ENCODE results near the gene RAB11FIP4. TPM values are rescaled to one million over a fixed set of nuclear protein-coding genes. Genes with fewer than 3 reads are reported as not detected.

Gene RAB11FIP4
- total RNA-seq, 1 donor from 2014 or later, result 21.2 TPM

DNA sequence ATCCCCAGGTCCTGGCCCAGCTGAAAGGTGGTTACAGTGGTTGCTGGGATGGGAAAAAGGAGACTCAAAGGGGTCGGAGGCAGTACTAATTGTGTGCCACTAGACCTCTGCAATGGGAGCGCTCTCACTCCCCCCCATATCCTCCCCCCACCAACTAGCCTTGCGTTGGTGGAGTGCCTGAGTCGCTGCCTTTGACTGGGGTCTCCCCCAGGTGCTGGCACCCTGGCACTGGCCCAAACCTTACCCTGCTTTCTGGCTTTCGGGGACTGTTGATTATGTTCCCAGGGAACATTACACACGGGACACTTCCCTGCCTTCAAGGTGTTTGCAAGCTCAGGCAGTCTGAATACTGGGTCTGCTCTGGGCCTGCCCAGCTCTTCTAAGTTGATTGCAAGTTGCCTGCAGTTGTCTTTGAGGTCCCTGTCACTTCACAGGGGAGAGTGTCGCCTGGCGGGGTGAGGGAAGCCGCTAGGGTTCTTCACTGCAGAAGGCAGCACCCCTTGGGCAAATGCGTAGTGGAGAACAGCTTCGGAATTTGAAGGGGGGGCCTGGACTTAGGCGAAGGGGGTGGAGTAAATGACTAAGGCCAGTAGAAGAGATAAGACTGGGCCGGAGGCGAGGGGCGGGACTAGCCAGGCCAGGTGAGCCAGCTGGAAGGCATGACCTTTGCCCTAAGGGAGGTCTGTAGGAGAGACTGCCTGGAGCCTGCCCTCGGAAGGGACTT, 98.0 kb downstream of the RAB11FIP4 start:
- DNase-seq (ENCODE audit: low spot score in 2 of 2, unreplicated experiment in 2 of 2), result no peak
- Mint-ChIP-seq H3K27me3 (ENCODE audit: low read depth) (peaks cover 29% of the 10 kb centered on the region), H3K4me3 (peak overlapping the region; percentile 75), H3K9me3 (no peaks in the 10 kb centered on the region), H3K27ac (no peak overlapping the region), H3K36me3 (no peaks in the 10 kb centered on the region), H3K4me1 (peaks cover 20% of the 10 kb centered on the region)
- TF ChIP-seq, protein P1, sequence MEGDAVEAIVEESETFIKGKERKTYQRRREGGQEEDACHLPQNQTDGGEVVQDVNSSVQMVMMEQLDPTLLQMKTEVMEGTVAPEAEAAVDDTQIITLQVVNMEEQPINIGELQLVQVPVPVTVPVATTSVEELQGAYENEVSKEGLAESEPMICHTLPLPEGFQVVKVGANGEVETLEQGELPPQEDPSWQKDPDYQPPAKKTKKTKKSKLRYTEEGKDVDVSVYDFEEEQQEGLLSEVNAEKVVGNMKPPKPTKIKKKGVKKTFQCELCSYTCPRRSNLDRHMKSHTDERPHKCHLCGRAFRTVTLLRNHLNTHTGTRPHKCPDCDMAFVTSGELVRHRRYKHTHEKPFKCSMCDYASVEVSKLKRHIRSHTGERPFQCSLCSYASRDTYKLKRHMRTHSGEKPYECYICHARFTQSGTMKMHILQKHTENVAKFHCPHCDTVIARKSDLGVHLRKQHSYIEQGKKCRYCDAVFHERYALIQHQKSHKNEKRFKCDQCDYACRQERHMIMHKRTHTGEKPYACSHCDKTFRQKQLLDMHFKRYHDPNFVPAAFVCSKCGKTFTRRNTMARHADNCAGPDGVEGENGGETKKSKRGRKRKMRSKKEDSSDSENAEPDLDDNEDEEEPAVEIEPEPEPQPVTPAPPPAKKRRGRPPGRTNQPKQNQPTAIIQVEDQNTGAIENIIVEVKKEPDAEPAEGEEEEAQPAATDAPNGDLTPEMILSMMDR (IDR thresholded peaks at IDR 0.05; ENCODE audit: unreplicated experiment), result no peak

DNA sequence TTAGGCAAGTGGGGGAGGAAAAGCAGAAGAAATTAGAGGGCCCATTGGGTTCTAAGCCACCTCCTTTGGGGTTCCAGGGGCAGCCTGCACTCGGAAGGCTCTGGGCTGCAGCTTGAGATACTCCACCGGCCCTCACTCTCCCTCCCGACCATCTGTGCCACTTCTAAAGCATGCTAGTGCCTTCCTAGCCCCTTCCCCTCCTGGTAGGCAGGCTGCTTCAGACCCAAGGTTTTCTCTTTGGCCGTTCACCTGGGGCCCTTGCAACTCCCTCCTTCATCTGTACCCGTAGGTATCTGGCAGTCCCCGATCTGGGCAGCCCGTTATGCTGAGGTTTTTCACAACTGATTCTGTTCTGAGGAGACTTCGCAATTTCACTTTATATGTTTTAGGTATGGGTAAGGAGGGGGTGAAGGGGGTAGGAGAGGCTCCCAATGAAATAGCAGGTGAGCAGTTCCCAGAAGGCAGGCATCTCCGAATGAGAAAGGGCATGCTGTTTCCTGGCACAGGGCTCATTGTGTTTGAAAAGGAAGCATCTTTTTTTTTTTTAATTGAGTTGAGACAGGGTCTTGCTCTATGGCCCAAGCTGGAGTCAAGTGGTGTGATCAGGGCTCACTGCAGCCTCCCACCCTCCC, 98.7 kb downstream of the RAB11FIP4 start:
- no peaks in the 10 kb centered on the region for H3K9me3 Mint-ChIP-seq
- TF ChIP-seq, protein P1 (IDR thresholded peaks at IDR 0.05; ENCODE audit: unreplicated experiment), result no peak
- peak overlapping the region; percentile 75 for H3K4me3 Mint-ChIP-seq
- DNase-seq (ENCODE audit: low spot score in 2 of 2, unreplicated experiment in 2 of 2), result no peak
- peaks cover 20% of the 10 kb centered on the region for H3K4me1 Mint-ChIP-seq
- no peaks in the 10 kb centered on the region for H3K36me3 Mint-ChIP-seq
- peaks cover 29% of the 10 kb centered on the region for H3K27me3 Mint-ChIP-seq (ENCODE audit: low read depth)
- no peak overlapping the region for H3K27ac Mint-ChIP-seq

DNA sequence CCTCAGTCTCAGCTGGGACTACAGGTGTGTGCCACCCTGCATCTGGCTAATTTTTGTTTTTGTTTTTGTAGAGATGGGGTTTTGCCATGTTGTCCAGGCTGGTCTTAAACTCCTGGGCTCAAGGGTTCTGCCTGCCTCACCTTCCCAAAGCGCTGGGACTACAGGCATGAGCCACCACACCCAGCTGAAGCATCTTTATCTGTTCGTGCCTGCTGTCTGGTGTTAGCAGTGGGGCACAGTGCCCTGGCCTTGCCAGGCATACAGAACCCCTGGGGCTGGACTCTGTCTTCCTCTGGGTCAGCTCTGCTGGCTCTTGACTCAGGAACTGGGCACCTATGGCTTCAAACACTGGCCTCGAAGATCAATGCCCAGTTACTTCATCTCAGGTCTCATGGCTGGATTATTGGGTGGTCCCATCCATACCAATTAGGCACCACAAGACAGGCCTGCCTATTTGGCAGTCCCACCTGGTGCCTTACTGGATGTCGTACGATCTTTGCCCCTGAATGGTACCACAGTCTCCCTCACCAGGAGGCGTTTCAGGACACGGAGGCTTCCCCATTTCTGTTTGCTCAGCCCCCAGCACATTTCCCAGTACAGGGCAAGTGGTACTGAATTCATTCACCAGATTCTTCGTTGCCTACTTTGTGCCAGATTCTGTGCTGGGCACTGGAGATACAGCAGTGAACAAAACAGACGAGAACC, 99.3 kb downstream of the RAB11FIP4 start:
- Mint-ChIP-seq H3K27me3 (ENCODE audit: low read depth) (peaks cover 27% of the 10 kb centered on the region), H3K4me3 (no peak overlapping the region), H3K36me3 (no peaks in the 10 kb centered on the region), H3K4me1 (peaks cover 20% of the 10 kb centered on the region), H3K27ac (no peak overlapping the region), H3K9me3 (no peaks in the 10 kb centered on the region)
- DNase-seq (ENCODE audit: low spot score in 2 of 2, unreplicated experiment in 2 of 2), result no peak
- TF ChIP-seq, protein P1 (IDR thresholded peaks at IDR 0.05; ENCODE audit: unreplicated experiment), result no peak

DNA sequence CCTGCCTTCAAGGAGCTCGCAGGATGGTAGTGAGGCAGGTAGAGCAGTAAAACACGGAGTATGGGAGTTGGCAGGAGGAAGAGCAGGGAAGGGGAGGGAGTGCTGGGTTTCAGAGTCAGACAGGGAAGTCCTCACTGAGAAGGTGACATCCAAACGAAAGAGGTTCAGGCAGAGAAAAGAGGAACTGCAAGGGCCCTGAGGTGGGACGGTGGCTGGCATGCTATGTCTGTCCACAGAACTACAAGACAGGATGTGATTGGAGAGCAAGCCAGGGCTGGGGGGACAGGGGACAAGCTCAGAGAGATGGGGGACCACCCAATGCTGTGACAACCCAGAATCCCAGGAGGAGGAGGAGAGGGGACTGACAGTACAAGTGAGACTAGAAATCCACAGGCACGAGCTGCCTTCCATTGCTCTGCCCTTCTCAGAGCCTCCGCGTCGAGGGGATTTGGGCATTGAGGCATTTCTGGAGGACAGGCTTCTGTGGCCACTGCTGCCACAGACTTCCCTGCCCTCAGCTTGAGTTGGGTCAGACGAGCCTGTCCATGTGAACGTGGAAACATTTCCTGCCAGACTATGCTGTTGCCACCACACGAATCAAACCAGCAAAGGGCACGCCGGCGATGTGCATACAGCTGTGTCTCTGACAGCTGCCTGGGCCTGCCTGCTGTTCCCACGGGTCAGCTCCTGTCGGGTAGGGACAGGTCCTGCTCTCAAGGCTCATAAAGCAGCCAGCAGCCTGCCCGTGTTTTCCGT, 100.1 kb downstream of the RAB11FIP4 start:
- H3K36me3 Mint-ChIP-seq, result no peaks in the 10 kb centered on the region
- H3K4me3 Mint-ChIP-seq, result no peak overlapping the region
- H3K27me3 Mint-ChIP-seq (ENCODE audit: low read depth), result peaks cover 27% of the 10 kb centered on the region
- peaks cover 20% of the 10 kb centered on the region for H3K4me1 Mint-ChIP-seq
- H3K27ac Mint-ChIP-seq, result no peak overlapping the region
- DNase-seq (ENCODE audit: low spot score in 2 of 2, unreplicated experiment in 2 of 2), result no peak
- H3K9me3 Mint-ChIP-seq, result no peaks in the 10 kb centered on the region
- TF ChIP-seq, protein P1 (IDR thresholded peaks at IDR 0.05; ENCODE audit: unreplicated experiment), result no peak

DNA sequence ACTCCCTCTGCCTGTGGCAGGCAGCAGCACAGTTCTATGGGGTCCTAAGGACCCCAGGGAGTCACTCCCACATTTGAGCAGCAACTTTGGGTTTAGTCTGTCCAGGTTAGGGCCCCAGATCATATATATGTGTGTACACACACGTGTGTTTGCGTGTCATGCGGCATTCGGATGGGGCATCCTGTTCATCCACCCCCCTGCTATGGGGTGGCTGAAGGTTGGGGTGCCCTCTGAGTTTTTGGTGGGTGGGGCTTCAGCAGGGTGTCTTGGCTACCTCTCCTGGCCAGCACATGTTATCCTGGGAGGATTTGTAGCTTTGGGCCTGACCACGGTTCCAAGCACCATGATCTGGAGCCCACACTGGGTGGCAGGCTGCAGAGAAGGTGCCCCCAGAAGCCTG, 100.7 kb downstream of the RAB11FIP4 start:
- no peak overlapping the region for H3K4me3 Mint-ChIP-seq
- no peaks in the 10 kb centered on the region for H3K36me3 Mint-ChIP-seq
- H3K4me1 Mint-ChIP-seq, result peaks cover 20% of the 10 kb centered on the region
- H3K9me3 Mint-ChIP-seq, result no peaks in the 10 kb centered on the region
- no peak overlapping the region for H3K27ac Mint-ChIP-seq
- DNase-seq (ENCODE audit: low spot score in 2 of 2, unreplicated experiment in 2 of 2), result no peak
- TF ChIP-seq, protein P1 (IDR thresholded peaks at IDR 0.05; ENCODE audit: unreplicated experiment), result no peak
- peaks cover 21% of the 10 kb centered on the region for H3K27me3 Mint-ChIP-seq (ENCODE audit: low read depth)
